A549 (cell line): ENCODE measurements around the gene TMSB15A. TPM values are rescaled to one million over a fixed set of nuclear protein-coding genes. Genes with fewer than 3 reads are reported as not detected.

Source experiments
- ATAC-seq, 2 experiments: fragments of 200-7000 bp in 1 of 2; fragments of >200 bp in 1 of 2; cut with Nextera tagmentation in 1 of 2; cut with Tn5 transposase in 1 of 2; 3 replicates each; pipeline versions ENCODE4 v1.8.0 to v1.9.1; 2018 to 2020; ENCODE audit warnings: mild to moderate bottlenecking in 1 of 2, moderate library complexity in 1 of 2
- CTCF ChIA-PET: fragments of 300-600 bp; sonication (Branson Sonifier 250); formaldehyde crosslinking; extraction: SDS; loops from one replicate; lab custom pipeline; 2021; ENCODE audit warnings: antibody characterized with exemption, inconsistent platforms; lab: Yijun Ruan, JAX
- POLR2A ChIA-PET: fragments of 350-600 bp; formaldehyde crosslinking; extraction: SDS; loops from one replicate; lab custom pipeline; 2021; ENCODE audit warnings: antibody characterized with exemption, inconsistent platforms; lab: Yijun Ruan, JAX
- DNase-seq, 2 experiments: peaks; one replicate each; pipeline versions ENCODE4 v3.0.0 to v3.0.0-alpha.2; 2011 to 2016; ENCODE audit warnings: low read depth in 1 of 2, low spot score in 1 of 2
- FAIRE-seq: peaks from 2 replicates; lab custom pipeline; 2011; peaks lifted over from hg19 to GRCh38; lab: Jason Lieb, UNC
- H3K27ac ChIP-seq, 2 experiments: fragments of >200 bp; sonication (Bioruptor Twin); formaldehyde crosslinking; 3 replicates each; pipeline ENCODE4 v1.5.1; 2016 to 2017
- H3K4me1 ChIP-seq: fragments of >200 bp; sonication (Bioruptor Twin); formaldehyde crosslinking; 3 replicates; pipeline ENCODE4 v1.6.1; 2016
- H3K4me2 ChIP-seq: fragments of >200 bp; sonication (Bioruptor Twin); formaldehyde crosslinking; 3 replicates; pipeline ENCODE4 v1.6.1; 2016
- H3K4me3 ChIP-seq: fragments of >200 bp; sonication (Bioruptor Twin); formaldehyde crosslinking; 3 replicates; pipeline ENCODE4 v1.5.1; 2016
- H3K9me3 ChIP-seq: fragments of >200 bp; sonication (Bioruptor Twin); formaldehyde crosslinking; 3 replicates; pipeline ENCODE4 v1.6.1; 2016
- CEBPB ChIP-seq, 2 experiments: fragments of >200 bp in 1 of 2; sonication (Bioruptor Twin) in 1 of 2; formaldehyde crosslinking in 1 of 2; IDR thresholded peaks; 2 replicates each; pipeline ENCODE4 v1.6.1; 2012 to 2016
- EHMT2 ChIP-seq: fragments of 200-600 bp; sonication (generic); IDR thresholded peaks from 2 replicates; pipeline ENCODE4 v1.6.1; 2016; ENCODE audit warnings: antibody characterized with exemption, low read depth, mild to moderate bottlenecking, moderate library complexity
- FOSB ChIP-seq: fragments of 250-450 bp; sonication (Bioruptor Pico); IDR thresholded peaks from 2 replicates; pipeline ENCODE4 v1.5.0; 2020; ENCODE audit warnings: mild to moderate bottlenecking, moderate library complexity
- GATA3 ChIP-seq: IDR thresholded peaks from 2 replicates; pipeline ENCODE4 v1.6.1; 2012; ENCODE audit warnings: borderline replicate concordance
- HDAC2 ChIP-seq: fragments of 200-600 bp; sonication (generic); IDR thresholded peaks from 2 replicates; pipeline ENCODE4 v1.6.1; 2016
- HOXB13 ChIP-seq: fragments of 250-450 bp; sonication (Bioruptor Pico); IDR thresholded peaks from 2 replicates; pipeline ENCODE4 v1.5.0; 2020; ENCODE audit warnings: low read depth, mild to moderate bottlenecking, moderate library complexity
- HOXB5 ChIP-seq: fragments of 250-450 bp; sonication (Bioruptor Pico); IDR thresholded peaks from 2 replicates; pipeline ENCODE4 v1.5.0; 2020; ENCODE audit warnings: mild to moderate bottlenecking, moderate library complexity
- JUN ChIP-seq, 2 experiments: fragments of >200 bp; sonication (Bioruptor Twin); formaldehyde crosslinking; IDR thresholded peaks; 2 replicates in 1 of 2; 3 replicates in 1 of 2; pipeline ENCODE4 v1.6.1; 2016 to 2017
- NR3C1 ChIP-seq: fragments of >200 bp; sonication (Bioruptor Twin); formaldehyde crosslinking; IDR thresholded peaks from 3 replicates; pipeline ENCODE4 v1.6.1; 2017
- PHF8 ChIP-seq: fragments of 200-600 bp; sonication (generic); IDR thresholded peaks from 2 replicates; pipeline ENCODE4 v1.6.1; 2016; ENCODE audit warnings: low read depth, mild to moderate bottlenecking, antibody characterized with exemption, moderate library complexity, borderline replicate concordance
- RCOR1 ChIP-seq: fragments of 150-350 bp; IDR thresholded peaks from 2 replicates; pipeline ENCODE4 v1.6.1; 2014; ENCODE audit warnings: antibody characterized with exemption, low read length, low read depth
- RNF2 ChIP-seq: fragments of 200-600 bp; sonication (generic); IDR thresholded peaks from 2 replicates; pipeline ENCODE4 v1.6.1; 2016; ENCODE audit warnings: low read depth, mild to moderate bottlenecking, antibody characterized with exemption, moderate library complexity, borderline replicate concordance
- TFCP2L1 ChIP-seq: fragments of 250-450 bp; sonication (Bioruptor Pico); IDR thresholded peaks from 2 replicates; pipeline ENCODE4 v1.5.0; 2021; ENCODE audit warnings: mild to moderate bottlenecking
- ZNF302 ChIP-seq: fragments of 250-450 bp; sonication (Bioruptor Pico); IDR thresholded peaks from 2 replicates; pipeline ENCODE4 v1.9.0; 2021; ENCODE audit warnings: inconsistent platforms, mild to moderate bottlenecking, moderate library complexity
- WGBS: methylation state at CpG from one replicate; pipeline ENCODE4 v1.1.6; 2017; ENCODE audit errors: missing lambda C conversion rate; 5-methylcytosine and 5-hydroxymethylcytosine counted together
- polyA minus RNA-seq: library from RNA; depleted of rRNA, polyadenylated mRNA; stranded (reverse); fragments of >200 nt; gene quantifications from 2 replicates; pipeline ENCODE4 v1.2.3, GENCODE V29; 2011; rRNA and poly(A)+ RNA removed
- polyA plus RNA-seq, 4 experiments: library from polyadenylated mRNA; depleted of rRNA in 3 of 4; stranded (reverse); fragments of >200 nt; fragmentation: RNase III in 1 of 4; extraction: RNeasy Plus Mini Kit Qiagen cat#74134 plus additional on column Dnase treatment in 1 of 4; gene quantifications; 2 replicates in 3 of 4; 3 replicates in 1 of 4; pipeline ENCODE4 v1.2.3, GENCODE V29; 2011 to 2017
- TF ChIP-seq, protein P1 (sequence below): IDR thresholded peaks from 2 replicates; pipeline ENCODE4 v1.6.1; 2012; ENCODE audit warnings: low read depth, borderline replicate concordance
- TF ChIP-seq, protein P2 (sequence below): IDR thresholded peaks from 2 replicates; pipeline ENCODE4 v1.6.1; 2012
- TF ChIP-seq, protein P3 (sequence below): fragments of >200 bp; sonication (Bioruptor Twin); formaldehyde crosslinking; IDR thresholded peaks from 3 replicates; pipeline ENCODE4 v1.6.1; 2016
- TF ChIP-seq, protein P4 (sequence below): fragments of 250-450 bp; sonication (Bioruptor Pico); IDR thresholded peaks from 2 replicates; pipeline ENCODE4 v1.5.0; 2020; ENCODE audit warnings: low read depth, mild to moderate bottlenecking, moderate library complexity

TMSB15A gene
- 0.30 and 1.2 TPM in 2 replicates for polyA plus RNA-seq (2011; rRNA removed)
- 0.54 and 0.69 TPM in 2 replicates for polyA plus RNA-seq (2012; cell fraction: cytosol; rRNA removed)
- 0.11 and 0.60 TPM in 2 replicates for polyA plus RNA-seq (2012; cell fraction: nucleus; rRNA removed)
- 0.46 to 0.48 TPM (median 0.46 TPM) in 3 replicates for polyA plus RNA-seq (2017; fragmentation: RNase III; extraction: RNeasy Plus Mini Kit Qiagen cat#74134 plus additional on column Dnase treatment)
- not detected in 2 replicates for polyA minus RNA-seq

DNA sequence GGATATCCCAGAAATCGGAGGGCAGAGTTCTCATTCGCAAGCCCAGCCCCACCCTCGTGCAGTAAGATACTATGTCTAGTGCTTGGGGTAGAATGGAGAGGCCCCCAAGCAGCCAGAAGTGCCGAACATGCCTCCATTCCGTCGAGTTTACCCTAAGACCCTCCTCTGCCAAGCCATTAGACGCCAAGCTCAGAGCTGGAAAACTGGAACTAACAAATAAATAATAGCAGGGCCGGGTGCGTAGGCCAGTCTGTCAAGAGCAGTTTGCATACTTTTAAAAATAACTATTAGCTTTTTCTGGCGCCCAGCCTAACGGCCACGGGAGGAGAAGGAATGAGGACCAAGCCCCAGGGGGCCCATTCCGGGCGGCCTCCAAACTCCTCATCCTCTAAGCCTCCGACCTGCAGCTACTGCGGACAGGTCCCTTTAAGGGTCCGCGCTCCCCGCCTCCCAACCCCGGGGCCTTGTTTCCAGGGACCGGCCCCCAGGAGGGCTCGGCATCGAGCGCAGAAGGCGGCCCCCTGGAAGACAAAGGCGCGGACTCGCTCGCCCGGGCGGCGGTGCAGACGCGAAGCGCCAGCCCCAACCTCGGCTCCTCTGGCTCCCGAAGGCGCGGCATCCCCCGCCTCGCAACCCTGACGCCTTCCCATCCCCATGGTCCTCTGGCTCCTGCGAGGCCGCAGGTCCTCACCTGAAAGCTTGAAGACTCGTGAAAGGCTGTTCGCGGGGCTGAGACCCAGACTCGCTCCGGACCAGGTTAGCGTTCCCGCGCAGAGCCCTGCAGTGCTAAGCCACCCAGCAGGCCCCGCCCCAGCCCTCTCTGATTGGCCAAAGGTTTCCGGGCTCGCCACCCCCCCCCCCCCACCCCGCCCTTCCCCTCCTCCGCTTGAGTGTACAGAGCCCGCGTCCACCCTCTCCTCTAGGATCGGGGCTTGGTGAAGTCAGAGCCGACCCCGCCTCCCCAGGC, at the start of gene TMSB15A:
Gene TMSB15A, minus strand, starts transcription at position 765 of the 967 bp plus-strand sequence.
- TF ChIP-seq JUN (IDR thresholded peaks at IDR 0.05) = no peak
- TF ChIP-seq, protein P1, sequence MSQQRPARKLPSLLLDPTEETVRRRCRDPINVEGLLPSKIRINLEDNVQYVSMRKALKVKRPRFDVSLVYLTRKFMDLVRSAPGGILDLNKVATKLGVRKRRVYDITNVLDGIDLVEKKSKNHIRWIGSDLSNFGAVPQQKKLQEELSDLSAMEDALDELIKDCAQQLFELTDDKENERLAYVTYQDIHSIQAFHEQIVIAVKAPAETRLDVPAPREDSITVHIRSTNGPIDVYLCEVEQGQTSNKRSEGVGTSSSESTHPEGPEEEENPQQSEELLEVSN = peak; percentile 80
- no peak for TF ChIP-seq NR3C1
- TF ChIP-seq CEBPB (IDR thresholded peaks at IDR 0.05) = no peak
- TF ChIP-seq FOSB (CRISPR knock-in tag) = no peak
- no peak for TF ChIP-seq ZNF302 (CRISPR knock-in tag)
- TF ChIP-seq, protein P2, sequence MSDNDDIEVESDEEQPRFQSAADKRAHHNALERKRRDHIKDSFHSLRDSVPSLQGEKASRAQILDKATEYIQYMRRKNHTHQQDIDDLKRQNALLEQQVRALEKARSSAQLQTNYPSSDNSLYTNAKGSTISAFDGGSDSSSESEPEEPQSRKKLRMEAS = peak; percentile 48; the same call in 1 of the 2 replicates
- TF ChIP-seq HDAC2 = no peak
- no peak for TF ChIP-seq EHMT2
- TF ChIP-seq RNF2 = no peak
- POLR2A ChIA-PET = no interaction called here
- DNase-seq (peak; percentile 33 to 53), FAIRE-seq (no peak), ATAC-seq (peak; percentile 95 to 96)
- Histone ChIP-seq H3K27ac (no peak within 1 kb of the TSS), H3K4me3 (peak within 1 kb of the TSS; percentile 42), H3K4me1 (no peaks in the 10 kb centered on the region), H3K9me3 (no peaks in the 10 kb centered on the region), H3K4me2 (peak within 1 kb of the TSS; percentile 96)
- 10% methylated on average over 12 of the region's 62 CpGs for WGBS
- CTCF ChIA-PET = interaction anchor here (1.0 kb wide), 1 partner anchor 319 kb away, joined by 3 read pairs; no protein-coding TSS in a partner anchor

DNA sequence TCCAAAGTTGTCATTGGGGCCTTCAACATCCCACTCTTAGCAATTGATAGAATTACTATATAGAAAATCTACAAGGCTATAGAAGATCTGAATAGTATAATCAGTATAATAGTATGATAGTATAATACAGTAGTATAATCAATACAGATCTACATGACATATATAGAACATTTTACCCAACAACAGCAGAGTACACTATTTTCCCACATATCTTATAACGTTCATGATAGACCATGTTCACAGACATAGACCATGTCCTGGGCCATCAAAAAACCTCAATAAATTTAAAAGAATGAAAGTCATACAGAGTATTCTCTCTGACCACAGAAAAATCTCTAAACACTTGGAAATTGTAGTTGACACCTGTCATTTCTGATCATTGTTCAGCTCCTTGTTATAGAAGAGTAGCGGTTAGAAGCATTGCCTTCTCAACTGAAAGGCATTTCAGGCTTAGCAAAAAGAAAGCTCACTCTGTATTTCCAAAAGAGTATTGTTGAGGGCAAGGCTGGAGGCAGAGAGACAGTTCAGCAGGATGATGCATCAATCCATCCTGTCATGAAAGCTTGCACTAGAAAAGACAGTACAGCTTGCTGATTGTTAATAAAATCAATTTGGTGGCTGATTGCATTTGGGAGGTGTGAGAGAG, 44.0 kb upstream of the TMSB15A start:
- TF ChIP-seq TFCP2L1 (CRISPR knock-in tag) = no peak
- TF ChIP-seq, protein P3, sequence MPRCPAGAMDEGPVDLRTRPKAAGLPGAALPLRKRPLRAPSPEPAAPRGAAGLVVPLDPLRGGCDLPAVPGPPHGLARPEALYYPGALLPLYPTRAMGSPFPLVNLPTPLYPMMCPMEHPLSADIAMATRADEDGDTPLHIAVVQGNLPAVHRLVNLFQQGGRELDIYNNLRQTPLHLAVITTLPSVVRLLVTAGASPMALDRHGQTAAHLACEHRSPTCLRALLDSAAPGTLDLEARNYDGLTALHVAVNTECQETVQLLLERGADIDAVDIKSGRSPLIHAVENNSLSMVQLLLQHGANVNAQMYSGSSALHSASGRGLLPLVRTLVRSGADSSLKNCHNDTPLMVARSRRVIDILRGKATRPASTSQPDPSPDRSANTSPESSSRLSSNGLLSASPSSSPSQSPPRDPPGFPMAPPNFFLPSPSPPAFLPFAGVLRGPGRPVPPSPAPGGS = no peak
- no peak for TF ChIP-seq HOXB5 (CRISPR knock-in tag)
- TF ChIP-seq RNF2 = no peak
- no peak for TF ChIP-seq HOXB13 (CRISPR knock-in tag)
- no peak for TF ChIP-seq RCOR1
- TF ChIP-seq, protein P4, sequence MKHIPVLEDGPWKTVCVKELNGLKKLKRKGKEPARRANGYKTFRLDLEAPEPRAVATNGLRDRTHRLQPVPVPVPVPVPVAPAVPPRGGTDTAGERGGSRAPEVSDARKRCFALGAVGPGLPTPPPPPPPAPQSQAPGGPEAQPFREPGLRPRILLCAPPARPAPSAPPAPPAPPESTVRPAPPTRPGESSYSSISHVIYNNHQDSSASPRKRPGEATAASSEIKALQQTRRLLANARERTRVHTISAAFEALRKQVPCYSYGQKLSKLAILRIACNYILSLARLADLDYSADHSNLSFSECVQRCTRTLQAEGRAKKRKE (CRISPR knock-in tag) = no peak
- TF ChIP-seq GATA3 = no peak
- no peak for TF ChIP-seq PHF8
- TF ChIP-seq, all 56 proteins: peak for 0
- no peak overlapping the region for H3K27ac ChIP-seq
- H3K4me1 ChIP-seq = no peaks in the 10 kb centered on the region
- no peak overlapping the region for H3K4me3 ChIP-seq
- no peaks in the 10 kb centered on the region for H3K9me3 ChIP-seq
- ATAC-seq = no peak
- ChIA-PET POLR2A (no interaction called here), CTCF (no interaction called here)
- WGBS = 7% methylated on average over 2 of the region's 2 CpGs
- peak; percentile 32 for FAIRE-seq
- no peak overlapping the region for H3K4me2 ChIP-seq
- DNase-seq = no peak
